DND-41 (cell line): ENCODE measurements around the gene SLC9A7.

Experiments
- CTCF ChIP-seq: IDR thresholded peaks from 2 replicates; pipeline ENCODE4 v1.5.1; 2012; ENCODE audit warnings: borderline replicate concordance, low read length, moderate library complexity, mild to moderate bottlenecking; ENCODE audit not compliant: poor library complexity, severe bottlenecking; ENCODE audit errors: extremely low read depth
- EZH2 ChIP-seq: IDR thresholded peaks from 3 replicates; pipeline ENCODE4 v1.6.1; 2012; ENCODE audit warnings: borderline replicate concordance, low read depth, mild to moderate bottlenecking, moderate library complexity, low read length, inconsistent platforms; ENCODE audit not compliant: severe bottlenecking

- TF ChIP-seq CTCF (no peak), EZH2 (no peak)
Observed at GRCh38 chrX:46582966-46583365, 176.0 kb downstream of the SLC9A7 start.
